Urothelium cell line (cell line): ENCODE data around the gene MAT2B.

Experiments used
- DNase-seq: peaks from one replicate; pipeline ENCODE4 v3.0.0; 2011; ENCODE audit warnings: low spot score, mixed read lengths
- FAIRE-seq: peaks from 2 replicates; lab custom pipeline; 2011; peaks lifted over from hg19 to GRCh38; lab: Jason Lieb, UNC

The MAT2B gene

GRCh38 chr5:163548649-163549048 lies 43.2 kb downstream of the MAT2B start:
- DNase-seq: no peak
- no peak for FAIRE-seq

GRCh38 chr5:163551156-163551555 lies 45.7 kb downstream of the MAT2B start:
- DNase-seq: no peak
- no peak for FAIRE-seq

GRCh38 chr5:163552536-163552935 lies 47.1 kb downstream of the MAT2B start:
- DNase-seq: no peak
- FAIRE-seq: no peak

GRCh38 chr5:163561339-163561738 lies 55.9 kb downstream of the MAT2B start:
- FAIRE-seq: no peak

GRCh38 chr5:163562071-163562470 lies 56.7 kb downstream of the MAT2B start:
- no peak for DNase-seq
- no peak for FAIRE-seq

More at GRCh38 chr5:163561339-163561738, 55.9 kb downstream of the MAT2B start:
- DNase-seq: no peak

- FAIRE-seq: no peak
Observed at GRCh38 chr5:163563112-163563511, 57.7 kb downstream of the MAT2B start.

GRCh38 chr5:163563880-163564279 lies 58.5 kb downstream of the MAT2B start:
- FAIRE-seq (no peak), DNase-seq (no peak)

More at GRCh38 chr5:163563112-163563511, 57.7 kb downstream of the MAT2B start:
- DNase-seq: no peak

GRCh38 chr5:163564321-163564938 lies 59.0 kb downstream of the MAT2B start:
- FAIRE-seq: no peak

GRCh38 chr5:163565492-163565891 lies 60.1 kb downstream of the MAT2B start:
- DNase-seq (no peak), FAIRE-seq (no peak)

More at GRCh38 chr5:163564321-163564938, 59.0 kb downstream of the MAT2B start:
- peak; percentile 47 for DNase-seq

- DNase-seq: no peak
- no peak for FAIRE-seq
Observed at GRCh38 chr5:163565931-163566608, 60.7 kb downstream of the MAT2B start.

- no peak for DNase-seq
- no peak for FAIRE-seq
Observed at GRCh38 chr5:163566678-163567077, 61.3 kb downstream of the MAT2B start.

- no peak for DNase-seq
- FAIRE-seq: no peak
Observed at GRCh38 chr5:163567811-163568210, 62.4 kb downstream of the MAT2B start.
